ENCODE measurements around the gene RBM15. TPM values are rescaled to one million over a fixed set of nuclear protein-coding genes. Genes with fewer than 3 reads are reported as not detected.

The RBM15 gene
- total RNA-seq (ENCODE audit: low replicate concordance), result 25.0 and 26.9 TPM in 2 replicates

GRCh38 chr1:110338886-110339406 is at the start of gene RBM15:
Gene RBM15 (plus strand): TSS chr1:110339377. CDS start chr1:110339406, 29 bp downstream.

GRCh38 chr1:110390692-110391245 is 51.6 kb downstream of the RBM15 start, which contains the start of gene SLC16A4:
Gene SLC16A4 (minus strand): TSS chr1:110391026. CDS start chr1:110389323, 1,703 bp downstream.

Other genes with a start within 250 kb of the RBM15 start
- gene UBL4B, start 226.9 kb upstream of the RBM15 start, total RNA-seq (ENCODE audit: low replicate concordance), result not detected in 2 replicates
- gene SLC6A17, start 188.9 kb upstream of the RBM15 start, total RNA-seq (ENCODE audit: low replicate concordance), result under 0.01 and 0.82 TPM in 2 replicates
- gene KCNC4, start 129.1 kb upstream of the RBM15 start, total RNA-seq (ENCODE audit: low replicate concordance), result 1.2 and 5.3 TPM in 2 replicates
- gene SLC16A4, start 51.6 kb downstream of the RBM15 start, total RNA-seq (ENCODE audit: low replicate concordance), result 10.3 and 44.4 TPM in 2 replicates
- 81.1 and 82.1 TPM in 2 replicates for gene LAMTOR5, start 68.3 kb downstream of the RBM15 start, total RNA-seq (ENCODE audit: low replicate concordance)
- gene PROK1, start 111.8 kb downstream of the RBM15 start, total RNA-seq (ENCODE audit: low replicate concordance), result not detected in 2 replicates
- gene KCNA10, start 179.8 kb downstream of the RBM15 start, total RNA-seq (ENCODE audit: low replicate concordance), result not detected in 2 replicates

Measured in smooth muscle cell of the coronary artery (primary cell).